Measurements from ENCODE around the gene CLCN2. TPM values are rescaled to one million over a fixed set of nuclear protein-coding genes. Genes with fewer than 3 reads are reported as not detected.

CLCN2 gene
- total RNA-seq, 6 experiments from 2014 or later: 1.8 to 2.9 (median 2.5) TPM

- H3K27me3 ChIP-seq: no peaks in the 10 kb centered on the region
- no peaks in the 10 kb centered on the region for H3K9me3 ChIP-seq
- DNase-seq (no peak), ATAC-seq (no peak)
- 69% methylated on average over 4 of the region's 6 CpGs for WGBS (ENCODE audit: insufficient coverage, low coverage, low lambda C conversion rate, missing lambda C conversion rate)
- TF ChIP-seq POLR2A (IDR thresholded peaks at IDR 0.05) (no peak), CTCF (IDR thresholded peaks at IDR 0.05) (no peak)
- H3K4me1 ChIP-seq: peaks cover 0 to 24% (median 8%) of the 10 kb centered on the region in 4 donors
- no peak overlapping the region for H3K4me3 ChIP-seq
- intact Hi-C loops (cut with DNase I): no loop called here
- H3K27ac ChIP-seq: no peak overlapping the region
- peaks cover 63 to 100% (median 87%) of the 10 kb centered on the region in 4 donors for H3K36me3 ChIP-seq
These were observed 35.6 kb downstream of the CLCN2 start for GRCh38 chr3:184325715-184326369.

GRCh38 chr3:184325269-184325668 lies 36.1 kb downstream of the CLCN2 start:
- no peak overlapping the region for H3K27ac ChIP-seq
- no peaks in the 10 kb centered on the region for H3K9me3 ChIP-seq
- WGBS (ENCODE audit: insufficient coverage, low coverage, low lambda C conversion rate, missing lambda C conversion rate): 86% methylated on average over 5 of the region's 13 CpGs
- peaks cover 0 to 30% (median 12%) of the 10 kb centered on the region in 4 donors for H3K4me1 ChIP-seq
- no peaks in the 10 kb centered on the region for H3K27me3 ChIP-seq
- intact Hi-C loops (cut with DNase I): no loop called here
- TF ChIP-seq POLR2A (IDR thresholded peaks at IDR 0.05) (no peak), CTCF (IDR thresholded peaks at IDR 0.05) (no peak)
- H3K36me3 ChIP-seq: peaks cover 63 to 100% (median 88%) of the 10 kb centered on the region in 4 donors
- H3K4me3 ChIP-seq: no peak overlapping the region
- ATAC-seq: no peak
- DNase-seq: no peak

- TF ChIP-seq CTCF (IDR thresholded peaks at IDR 0.05) (no peak), POLR2A (IDR thresholded peaks at IDR 0.05) (no peak)
- Histone ChIP-seq H3K27me3 (no peaks in the 10 kb centered on the region), H3K4me3 (no peak overlapping the region), H3K27ac (peak overlapping the region in 1 of 3 donors; percentile 69), H3K9me3 (no peaks in the 10 kb centered on the region), H3K36me3 (peaks cover 52 to 86% (median 75%) of the 10 kb centered on the region in 4 donors), H3K4me1 (peaks cover 0 to 41% (median 19%) of the 10 kb centered on the region in 4 donors)
- WGBS (ENCODE audit: insufficient coverage, low coverage, low lambda C conversion rate, missing lambda C conversion rate): 55% methylated on average over 7 of the region's 8 CpGs
- intact Hi-C loops (cut with DNase I): no loop called here
- no peak for DNase-seq
- ATAC-seq: peak in 1 of 4 donors; percentile 1
These were observed 37.7 kb downstream of the CLCN2 start for GRCh38 chr3:184323696-184324095.

- ATAC-seq (peak; percentile 11 to 73 (median 36)), DNase-seq (peak; percentile 65 to 87 (median 71))
- H3K9me3 ChIP-seq: no peaks in the 10 kb centered on the region
- TF ChIP-seq CTCF (IDR thresholded peaks at IDR 0.05): peak in 1 of 4 donors; percentile 6
- no peak for TF ChIP-seq POLR2A (IDR thresholded peaks at IDR 0.05)
- H3K27me3 ChIP-seq: no peaks in the 10 kb centered on the region
- peaks cover 47 to 85% (median 71%) of the 10 kb centered on the region in 4 donors for H3K36me3 ChIP-seq
- intact Hi-C loops (cut with DNase I): no loop called here
- peak overlapping the region in 2 of 3 donors; percentile 8 to 83 for H3K27ac ChIP-seq
- H3K4me3 ChIP-seq: no peak overlapping the region
- 56% methylated on average over 13 of the region's 20 CpGs for WGBS (ENCODE audit: insufficient coverage, low coverage, low lambda C conversion rate, missing lambda C conversion rate)
- peaks cover 2 to 49% (median 19%) of the 10 kb centered on the region in 4 donors for H3K4me1 ChIP-seq
These were observed 38.5 kb downstream of the CLCN2 start for GRCh38 chr3:184322731-184323487.
